Nephron (organoid): ENCODE data around the gene ESRP2.

ENCODE experiments used
- H3K27ac Mint-ChIP-seq, 3 experiments: 2 replicates each; pipeline ENCODE4 v1.8.0; 2020; ENCODE audit warnings: mixed read lengths in 3 of 3, mild to moderate bottlenecking in 2 of 3, moderate library complexity in 1 of 3
- H3K27me3 Mint-ChIP-seq: 2 replicates; pipeline ENCODE4 v1.8.0; 2021; ENCODE audit warnings: low read depth, mild to moderate bottlenecking, moderate library complexity, mixed read lengths
- H3K36me3 Mint-ChIP-seq: 2 replicates; pipeline ENCODE4 v1.8.0; 2020; ENCODE audit warnings: low read depth, mixed read lengths
- H3K4me1 Mint-ChIP-seq: 2 replicates; pipeline ENCODE4 v1.8.0; 2020; ENCODE audit warnings: mixed read lengths
- H3K4me3 Mint-ChIP-seq, 3 experiments: 2 replicates each; pipeline ENCODE4 v1.8.0; 2020; ENCODE audit warnings: mild to moderate bottlenecking in 3 of 3, mixed read lengths in 3 of 3, moderate library complexity in 2 of 3
- H3K9me3 Mint-ChIP-seq: 2 replicates; pipeline ENCODE4 v1.8.0; 2020; ENCODE audit warnings: mixed read lengths
- TF ChIP-seq, protein P1 (sequence below), 3 experiments: fragments of 200-600 bp; sonication (generic); IDR thresholded peaks; one replicate each; pipeline ENCODE4 v1.5.0; 2021; ENCODE audit warnings: antibody characterized with exemption in 3 of 3; ENCODE audit not compliant: unreplicated experiment in 3 of 3

ESRP2 gene

DNA sequence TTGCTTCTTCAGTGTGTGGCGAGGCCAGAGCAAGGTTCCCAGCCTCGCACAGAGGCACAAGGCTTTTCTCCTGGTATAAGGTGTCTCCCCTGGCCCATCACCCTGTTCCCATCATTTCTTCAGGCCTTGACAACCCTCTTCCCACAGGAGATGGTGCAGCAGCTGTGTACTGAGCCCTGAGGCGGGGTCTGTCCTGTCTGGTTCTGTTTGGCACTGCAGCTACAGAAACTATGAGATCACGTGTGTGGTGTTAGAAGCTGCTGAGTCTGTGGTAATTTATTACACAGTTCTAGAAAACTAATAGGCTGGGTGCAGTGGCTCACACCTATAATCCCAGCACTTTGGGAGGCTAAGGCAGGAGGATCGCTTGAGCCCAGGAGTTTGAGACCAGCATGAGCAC is 16.5 kb upstream of the ESRP2 start:
- Mint-ChIP-seq H3K9me3 (no peaks in the 10 kb centered on the region), H3K4me1 (peaks cover 8% of the 10 kb centered on the region), H3K27ac (no peak overlapping the region), H3K27me3 (no peaks in the 10 kb centered on the region), H3K36me3 (peaks cover 14% of the 10 kb centered on the region), H3K4me3 (no peak overlapping the region)
- TF ChIP-seq, protein P1, sequence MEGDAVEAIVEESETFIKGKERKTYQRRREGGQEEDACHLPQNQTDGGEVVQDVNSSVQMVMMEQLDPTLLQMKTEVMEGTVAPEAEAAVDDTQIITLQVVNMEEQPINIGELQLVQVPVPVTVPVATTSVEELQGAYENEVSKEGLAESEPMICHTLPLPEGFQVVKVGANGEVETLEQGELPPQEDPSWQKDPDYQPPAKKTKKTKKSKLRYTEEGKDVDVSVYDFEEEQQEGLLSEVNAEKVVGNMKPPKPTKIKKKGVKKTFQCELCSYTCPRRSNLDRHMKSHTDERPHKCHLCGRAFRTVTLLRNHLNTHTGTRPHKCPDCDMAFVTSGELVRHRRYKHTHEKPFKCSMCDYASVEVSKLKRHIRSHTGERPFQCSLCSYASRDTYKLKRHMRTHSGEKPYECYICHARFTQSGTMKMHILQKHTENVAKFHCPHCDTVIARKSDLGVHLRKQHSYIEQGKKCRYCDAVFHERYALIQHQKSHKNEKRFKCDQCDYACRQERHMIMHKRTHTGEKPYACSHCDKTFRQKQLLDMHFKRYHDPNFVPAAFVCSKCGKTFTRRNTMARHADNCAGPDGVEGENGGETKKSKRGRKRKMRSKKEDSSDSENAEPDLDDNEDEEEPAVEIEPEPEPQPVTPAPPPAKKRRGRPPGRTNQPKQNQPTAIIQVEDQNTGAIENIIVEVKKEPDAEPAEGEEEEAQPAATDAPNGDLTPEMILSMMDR (IDR thresholded peaks at IDR 0.05; ENCODE audit: unreplicated experiment in 3 of 3), result no peak

DNA sequence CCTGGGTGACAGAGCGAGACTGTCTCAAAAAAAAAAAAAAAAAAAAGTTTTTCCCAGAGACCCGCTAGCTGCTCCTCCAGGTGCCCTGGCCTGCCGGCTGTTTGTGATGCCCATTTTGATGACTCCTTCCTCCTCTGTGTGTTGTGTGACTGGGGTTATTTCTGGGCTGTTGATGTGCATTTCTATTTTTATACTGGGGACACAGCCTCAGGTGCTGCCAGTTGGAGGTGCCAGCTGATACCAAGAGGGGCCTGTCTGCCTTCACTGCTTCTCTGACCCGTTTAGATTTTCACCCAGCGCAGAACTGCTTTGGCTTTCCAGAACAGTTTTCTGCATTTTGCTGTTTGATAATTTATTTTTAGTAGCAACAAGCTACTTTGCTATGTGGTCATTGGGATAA is 15.9 kb upstream of the ESRP2 start:
- Mint-ChIP-seq H3K27me3 (no peaks in the 10 kb centered on the region), H3K4me1 (peaks cover 6% of the 10 kb centered on the region), H3K27ac (peak overlapping the region in 1 of 3 experiments; percentile 4), H3K4me3 (no peak overlapping the region), H3K36me3 (peaks cover 12% of the 10 kb centered on the region), H3K9me3 (no peaks in the 10 kb centered on the region)
- TF ChIP-seq, protein P1 (IDR thresholded peaks at IDR 0.05; ENCODE audit: unreplicated experiment in 3 of 3), result no peak

DNA sequence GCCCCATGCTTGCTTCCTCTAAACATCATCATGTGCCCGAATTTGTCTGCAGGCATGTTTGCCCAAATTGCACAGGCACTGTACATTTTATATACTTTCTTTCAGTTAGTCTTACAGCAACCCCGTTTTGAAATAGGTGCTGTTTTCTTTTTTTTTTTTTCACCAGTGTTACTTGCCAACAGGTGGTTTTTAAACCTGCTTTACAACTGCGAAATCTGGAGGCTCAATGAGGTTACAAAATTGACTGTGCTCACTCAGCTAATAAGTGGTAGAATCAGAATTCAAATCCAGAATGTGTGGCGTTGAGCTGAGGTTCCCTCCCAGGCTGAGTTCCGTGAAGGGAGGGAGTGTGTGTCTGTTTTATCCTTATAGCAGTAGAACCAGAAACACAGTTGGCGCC is 15.0 kb upstream of the ESRP2 start:
- Mint-ChIP-seq H3K4me1 (peaks cover 12% of the 10 kb centered on the region), H3K9me3 (no peaks in the 10 kb centered on the region), H3K36me3 (peaks cover 12% of the 10 kb centered on the region), H3K27me3 (no peaks in the 10 kb centered on the region), H3K4me3 (no peak overlapping the region), H3K27ac (no peak overlapping the region)
- TF ChIP-seq, protein P1 (IDR thresholded peaks at IDR 0.05; ENCODE audit: unreplicated experiment in 3 of 3), result no peak

DNA sequence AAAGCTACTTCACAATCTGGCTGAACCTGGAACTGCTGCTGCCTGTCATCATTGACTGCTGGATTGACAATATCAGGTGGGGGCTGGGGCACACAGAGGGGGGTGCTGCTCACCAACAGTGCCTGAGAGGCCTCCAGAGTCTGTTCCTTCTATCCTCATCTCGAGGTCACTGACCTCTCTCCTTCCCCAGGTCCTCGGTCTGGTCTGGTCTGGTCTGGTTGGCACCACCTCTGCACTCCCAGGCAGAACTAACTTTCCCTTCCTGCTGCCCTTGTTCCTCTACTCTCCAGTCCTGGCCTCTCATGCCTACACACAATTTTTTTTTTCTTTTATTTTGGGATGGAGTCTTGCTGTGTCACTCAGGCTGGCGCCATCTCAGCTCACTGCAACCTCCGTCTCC is 13.4 kb upstream of the ESRP2 start:
- Mint-ChIP-seq H3K36me3 (peaks cover 12% of the 10 kb centered on the region), H3K4me3 (peak overlapping the region in 1 of 3 experiments; percentile 56), H3K4me1 (peaks cover 22% of the 10 kb centered on the region), H3K27ac (no peak overlapping the region), H3K27me3 (no peaks in the 10 kb centered on the region), H3K9me3 (no peaks in the 10 kb centered on the region)
- TF ChIP-seq, protein P1 (IDR thresholded peaks at IDR 0.05; ENCODE audit: unreplicated experiment in 3 of 3), result no peak

DNA sequence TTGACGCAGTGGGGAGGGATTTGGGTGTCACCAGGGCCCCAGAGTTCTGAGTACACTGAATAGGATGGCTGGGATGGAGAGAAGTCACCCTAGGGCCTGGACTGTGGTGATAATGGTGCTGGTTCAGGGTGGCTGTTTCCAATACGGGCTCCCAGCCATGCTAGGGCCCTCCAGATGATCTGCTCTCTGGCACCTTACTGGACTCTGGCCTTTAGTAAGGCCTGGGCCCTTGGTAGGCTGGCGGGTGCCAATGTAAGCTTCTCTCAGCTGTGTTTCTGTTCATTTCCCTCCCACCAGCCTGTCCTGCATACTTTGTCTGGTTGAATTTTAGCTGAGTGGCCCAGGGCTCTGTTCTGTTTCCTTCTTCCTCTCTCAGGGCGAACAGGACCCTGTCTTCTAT is 12.0 kb upstream of the ESRP2 start:
- TF ChIP-seq, protein P1 (IDR thresholded peaks at IDR 0.05; ENCODE audit: unreplicated experiment in 3 of 3), result no peak
- no peaks in the 10 kb centered on the region for H3K27me3 Mint-ChIP-seq
- no peaks in the 10 kb centered on the region for H3K9me3 Mint-ChIP-seq
- no peak overlapping the region for H3K27ac Mint-ChIP-seq
- H3K4me3 Mint-ChIP-seq, result peak overlapping the region in 2 of 3 experiments; percentile 48 to 98
- peaks cover 12% of the 10 kb centered on the region for H3K36me3 Mint-ChIP-seq
- peaks cover 22% of the 10 kb centered on the region for H3K4me1 Mint-ChIP-seq

DNA sequence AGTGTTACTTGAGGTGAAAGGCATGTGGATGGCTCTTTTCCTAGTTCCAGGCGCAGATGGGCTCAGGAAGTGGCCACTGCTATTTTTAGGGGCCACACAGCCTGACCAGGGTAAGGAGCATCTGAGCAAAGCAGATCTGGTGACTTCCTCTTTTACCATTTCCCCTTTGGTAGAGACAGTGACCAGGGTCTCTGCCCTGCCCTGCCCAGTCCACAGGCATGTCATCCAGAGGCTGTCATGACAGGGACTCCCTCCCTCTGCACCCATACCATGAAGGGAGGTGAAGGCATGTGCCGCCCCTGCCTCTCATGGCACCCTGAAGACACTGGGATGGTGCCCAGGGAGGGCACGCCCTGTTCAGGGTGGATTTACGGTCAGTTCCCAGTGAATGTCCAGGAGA is 11.5 kb upstream of the ESRP2 start:
- TF ChIP-seq, protein P1 (IDR thresholded peaks at IDR 0.05; ENCODE audit: unreplicated experiment in 3 of 3), result no peak
- Mint-ChIP-seq H3K4me1 (peaks cover 22% of the 10 kb centered on the region), H3K36me3 (peaks cover 11% of the 10 kb centered on the region), H3K27ac (no peak overlapping the region), H3K9me3 (no peaks in the 10 kb centered on the region), H3K27me3 (no peaks in the 10 kb centered on the region), H3K4me3 (peak overlapping the region; percentile 23 to 98 (median 48))
